Loucy (cell line): Measurements from ENCODE around the gene PEX14.

Experiments
- H2AFZ ChIP-seq: fragments of 200-600 bp; sonication (generic); 2 replicates; pipeline ENCODE4 v1.6.0; 2016; ENCODE audit warnings: antibody characterized with exemption, mild to moderate bottlenecking, low read length, moderate library complexity
- H3F3A ChIP-seq: fragments of 200-600 bp; 2 replicates; pipeline ENCODE4 v1.6.0; 2016; ENCODE audit warnings: antibody characterized with exemption, low read depth, mild to moderate bottlenecking
- H3K27me3 ChIP-seq: fragments of 200-600 bp; sonication (generic); 2 replicates; pipeline ENCODE4 v1.6.1; 2014; ENCODE audit warnings: low read length, mild to moderate bottlenecking; ENCODE audit not compliant: insufficient read depth, poor library complexity, severe bottlenecking
- H3K36me3 ChIP-seq: fragments of 200-600 bp; sonication (generic); 2 replicates; pipeline ENCODE4 v1.6.1; 2016; ENCODE audit warnings: low read length; ENCODE audit not compliant: insufficient read depth
- H3K4me1 ChIP-seq: fragments of 200-600 bp; sonication (generic); 2 replicates; pipeline ENCODE4 v1.5.1; 2014; ENCODE audit warnings: low read length, mild to moderate bottlenecking; ENCODE audit not compliant: insufficient read depth, poor library complexity, severe bottlenecking
- H3K4me2 ChIP-seq: fragments of 200-600 bp; sonication (generic); 2 replicates; pipeline ENCODE4 v1.6.0; 2014; ENCODE audit warnings: antibody characterized with exemption, low read length, low read depth, mild to moderate bottlenecking; ENCODE audit not compliant: poor library complexity, severe bottlenecking
- H3K4me3 ChIP-seq: fragments of 200-600 bp; sonication (generic); 2 replicates; pipeline ENCODE4 v1.5.1; 2014; ENCODE audit warnings: low read length, mild to moderate bottlenecking, mixed read lengths; ENCODE audit not compliant: poor library complexity, severe bottlenecking
- H3K79me2 ChIP-seq: fragments of 200-600 bp; sonication (generic); 2 replicates; pipeline ENCODE4 v1.6.1; 2014; ENCODE audit warnings: low read length; ENCODE audit not compliant: insufficient read depth
- H3K9ac ChIP-seq: fragments of 200-600 bp; sonication (generic); 2 replicates; pipeline ENCODE4 v1.6.0; 2014; ENCODE audit warnings: mild to moderate bottlenecking, low read depth, low read length, moderate library complexity; ENCODE audit not compliant: poor library complexity, severe bottlenecking
- H3K9me2 ChIP-seq: fragments of 200-600 bp; sonication (generic); replicated peaks from 2 replicates; pipeline ENCODE4 v1.6.1; 2016; ENCODE audit warnings: low read depth, low read length, mixed read lengths
- H3K9me3 ChIP-seq: fragments of 200-600 bp; sonication (generic); 2 replicates; pipeline ENCODE4 v1.6.1; 2014; ENCODE audit warnings: mild to moderate bottlenecking, antibody characterized with exemption, low read length, low read depth; ENCODE audit not compliant: insufficient read depth
- H4K20me1 ChIP-seq: fragments of 200-600 bp; sonication (generic); 2 replicates; pipeline ENCODE4 v1.6.0; 2014; ENCODE audit warnings: antibody characterized with exemption, low read length, mild to moderate bottlenecking; ENCODE audit not compliant: insufficient read depth, poor library complexity, severe bottlenecking
- CTCF ChIP-seq: fragments of 200-600 bp; sonication (generic); conservative IDR thresholded peaks from 2 replicates; pipeline ENCODE4 v1.5.1; 2014; ENCODE audit warnings: mild to moderate bottlenecking, antibody characterized with exemption, low read length
- EZH2phosphoT487 ChIP-seq: fragments of 200-600 bp; IDR thresholded peaks from 2 replicates; pipeline ENCODE4 v1.6.1; 2018; ENCODE audit warnings: antibody characterized with exemption, mild to moderate bottlenecking, moderate library complexity, borderline replicate concordance

Gene PEX14

GRCh38 chr1:10662824-10663677, 188.3 kb downstream of the PEX14 start:
- Histone ChIP-seq H2AFZ (no peak overlapping the region), H3K9me2 (no peaks in the 10 kb centered on the region), H3K36me3 (peaks cover 12% of the 10 kb centered on the region; the same call in 1 of the 2 replicates), H3K4me3 (no peak overlapping the region), H3K4me2 (no peak overlapping the region), H3F3A (no peaks in the 10 kb centered on the region), H3K27me3 (no peaks in the 10 kb centered on the region), H4K20me1 (no peaks in the 10 kb centered on the region), H3K4me1 (no peaks in the 10 kb centered on the region), H3K9me3 (no peaks in the 10 kb centered on the region), H3K9ac (no peak overlapping the region), H3K79me2 (no peaks in the 10 kb centered on the region)
- TF ChIP-seq EZH2phosphoT487 (no peak), CTCF (no peak)

- Histone ChIP-seq H3K27me3 (no peaks in the 10 kb centered on the region), H3K4me1 (no peaks in the 10 kb centered on the region), H3K4me3 (no peak overlapping the region), H3K9ac (no peak overlapping the region), H3K9me2 (no peaks in the 10 kb centered on the region), H3K36me3 (peaks cover 12% of the 10 kb centered on the region; the same call in 1 of the 2 replicates), H2AFZ (no peak overlapping the region), H4K20me1 (no peaks in the 10 kb centered on the region), H3K79me2 (no peaks in the 10 kb centered on the region), H3K9me3 (no peaks in the 10 kb centered on the region), H3F3A (no peaks in the 10 kb centered on the region), H3K4me2 (no peak overlapping the region)
- TF ChIP-seq CTCF, result no peak
- no peak for TF ChIP-seq EZH2phosphoT487
These were observed 188.9 kb downstream of the PEX14 start for GRCh38 chr1:10663678-10664035.

GRCh38 chr1:10664251-10664650, 189.5 kb downstream of the PEX14 start:
- H3K9ac ChIP-seq, result no peak overlapping the region
- no peaks in the 10 kb centered on the region for H3K79me2 ChIP-seq
- H3K4me2 ChIP-seq, result no peak overlapping the region
- H3K4me1 ChIP-seq, result no peaks in the 10 kb centered on the region
- H3K4me3 ChIP-seq, result no peak overlapping the region
- H3K9me3 ChIP-seq, result no peaks in the 10 kb centered on the region
- H3F3A ChIP-seq, result no peaks in the 10 kb centered on the region
- TF ChIP-seq CTCF, result no peak
- no peak for TF ChIP-seq EZH2phosphoT487
- H4K20me1 ChIP-seq, result no peaks in the 10 kb centered on the region
- peaks cover 9% of the 10 kb centered on the region; the same call in 1 of the 2 replicates for H3K36me3 ChIP-seq
- no peaks in the 10 kb centered on the region for H3K9me2 ChIP-seq
- no peak overlapping the region for H2AFZ ChIP-seq
- no peaks in the 10 kb centered on the region for H3K27me3 ChIP-seq
